Brain microvascular endothelial cell (primary cell): ENCODE data around the gene AFF1.

Experiments used
- DNase-seq: peaks from one replicate; pipeline ENCODE4 v3.0.0-alpha.2; 2020
- H3K27ac ChIP-seq: fragments of 250-450 bp; sonication (Bioruptor Pico); 2 replicates; pipeline ENCODE4 v1.5.1; 2020; ENCODE audit warnings: mild to moderate bottlenecking, moderate library complexity
- H3K27me3 ChIP-seq: fragments of 250-450 bp; sonication (Bioruptor Pico); replicated peaks from 2 replicates; pipeline ENCODE4 v1.5.1; 2020; ENCODE audit warnings: mild to moderate bottlenecking
- H3K36me3 ChIP-seq: fragments of 250-450 bp; sonication (Bioruptor Pico); replicated peaks from 2 replicates; pipeline ENCODE4 v1.5.1; 2020; ENCODE audit warnings: mild to moderate bottlenecking
- H3K4me3 ChIP-seq: 2 replicates; pipeline ENCODE4 v1.5.1; 2011; ENCODE audit warnings: low read depth, mild to moderate bottlenecking, control low read depth, low read length, moderate library complexity
- CTCF ChIP-seq: IDR thresholded peaks from 2 replicates; pipeline ENCODE4 v1.5.1; 2011; ENCODE audit warnings: low read depth, mild to moderate bottlenecking, moderate library complexity, low read length, control low read depth, inconsistent platforms; ENCODE audit errors: missing control alignments
- in situ Hi-C: cut with HindIII; loops from 2 replicates; pipeline ENCODE4 v1.10.0; 2017; ENCODE audit warnings: low sequenced_read_pairs, low pct_ligation_motif_present

AFF1 gene

GRCh38 chr4:87092389-87093141 lies 157.8 kb downstream of the AFF1 start:
- H3K36me3 ChIP-seq, result no peaks in the 10 kb centered on the region
- peak; percentile 81 for DNase-seq
- H3K4me3 ChIP-seq, result no peak overlapping the region
- peak overlapping the region; percentile 36 for H3K27ac ChIP-seq
- no peaks in the 10 kb centered on the region for H3K27me3 ChIP-seq
- in situ Hi-C loops, result no loop called here
- no peak for TF ChIP-seq CTCF

- Histone ChIP-seq H3K36me3 (no peaks in the 10 kb centered on the region), H3K27me3 (no peaks in the 10 kb centered on the region), H3K27ac (peak overlapping the region; percentile 36), H3K4me3 (no peak overlapping the region)
- TF ChIP-seq CTCF, result peak; percentile 68
- DNase-seq, result peak; percentile 43
- in situ Hi-C loops, result no loop called here
Observed at GRCh38 chr4:87093443-87094123, 158.8 kb downstream of the AFF1 start.

GRCh38 chr4:87097075-87097474 lies 162.3 kb downstream of the AFF1 start:
- H3K27me3 ChIP-seq, result no peaks in the 10 kb centered on the region
- no peaks in the 10 kb centered on the region for H3K36me3 ChIP-seq
- H3K27ac ChIP-seq, result no peak overlapping the region
- no peak overlapping the region for H3K4me3 ChIP-seq
- TF ChIP-seq CTCF, result no peak
- in situ Hi-C loops, result no loop called here
- no peak for DNase-seq

GRCh38 chr4:87100168-87100567 lies 165.4 kb downstream of the AFF1 start:
- Histone ChIP-seq H3K27ac (no peak overlapping the region), H3K27me3 (no peaks in the 10 kb centered on the region), H3K4me3 (no peak overlapping the region), H3K36me3 (no peaks in the 10 kb centered on the region)
- in situ Hi-C loops, result loop anchor here (25.0 kb wide), 1 partner anchor 163 kb away; the partner anchor contains the start of gene AFF1
- DNase-seq, result no peak
- no peak for TF ChIP-seq CTCF

- Histone ChIP-seq H3K36me3 (no peaks in the 10 kb centered on the region), H3K27me3 (no peaks in the 10 kb centered on the region), H3K4me3 (no peak overlapping the region), H3K27ac (no peak overlapping the region)
- DNase-seq, result no peak
- no peak for TF ChIP-seq CTCF
- in situ Hi-C loops, result loop anchor here (25.0 kb wide), 1 partner anchor 164 kb away; the partner anchor contains the start of gene AFF1
Observed at GRCh38 chr4:87101543-87102199, 166.9 kb downstream of the AFF1 start.
